Loucy (cell line): ENCODE results near the gene CDADC1.
"Not testable (repeated sequence)": the region's sequence is repeated elsewhere in the genome, so short reads cannot be mapped to it uniquely, and the experiment has no call there.

Source experiments
- H2AFZ ChIP-seq: fragments of 200-600 bp; sonication (generic); 2 replicates; pipeline ENCODE4 v1.6.0; 2016; ENCODE audit warnings: antibody characterized with exemption, mild to moderate bottlenecking, low read length, moderate library complexity
- H3F3A ChIP-seq: fragments of 200-600 bp; 2 replicates; pipeline ENCODE4 v1.6.0; 2016; ENCODE audit warnings: antibody characterized with exemption, low read depth, mild to moderate bottlenecking
- H3K27me3 ChIP-seq: fragments of 200-600 bp; sonication (generic); 2 replicates; pipeline ENCODE4 v1.6.1; 2014; ENCODE audit warnings: low read length, mild to moderate bottlenecking; ENCODE audit not compliant: insufficient read depth, poor library complexity, severe bottlenecking
- H3K36me3 ChIP-seq: fragments of 200-600 bp; sonication (generic); 2 replicates; pipeline ENCODE4 v1.6.1; 2016; ENCODE audit warnings: low read length; ENCODE audit not compliant: insufficient read depth
- H3K4me1 ChIP-seq: fragments of 200-600 bp; sonication (generic); 2 replicates; pipeline ENCODE4 v1.5.1; 2014; ENCODE audit warnings: low read length, mild to moderate bottlenecking; ENCODE audit not compliant: insufficient read depth, poor library complexity, severe bottlenecking
- H3K4me2 ChIP-seq: fragments of 200-600 bp; sonication (generic); 2 replicates; pipeline ENCODE4 v1.6.0; 2014; ENCODE audit warnings: antibody characterized with exemption, low read length, low read depth, mild to moderate bottlenecking; ENCODE audit not compliant: poor library complexity, severe bottlenecking
- H3K4me3 ChIP-seq: fragments of 200-600 bp; sonication (generic); 2 replicates; pipeline ENCODE4 v1.5.1; 2014; ENCODE audit warnings: low read length, mild to moderate bottlenecking, mixed read lengths; ENCODE audit not compliant: poor library complexity, severe bottlenecking
- H3K79me2 ChIP-seq: fragments of 200-600 bp; sonication (generic); 2 replicates; pipeline ENCODE4 v1.6.1; 2014; ENCODE audit warnings: low read length; ENCODE audit not compliant: insufficient read depth
- H3K9ac ChIP-seq: fragments of 200-600 bp; sonication (generic); 2 replicates; pipeline ENCODE4 v1.6.0; 2014; ENCODE audit warnings: mild to moderate bottlenecking, low read depth, low read length, moderate library complexity; ENCODE audit not compliant: poor library complexity, severe bottlenecking
- H3K9me2 ChIP-seq: fragments of 200-600 bp; sonication (generic); replicated peaks from 2 replicates; pipeline ENCODE4 v1.6.1; 2016; ENCODE audit warnings: low read depth, low read length, mixed read lengths
- H3K9me3 ChIP-seq: fragments of 200-600 bp; sonication (generic); 2 replicates; pipeline ENCODE4 v1.6.1; 2014; ENCODE audit warnings: mild to moderate bottlenecking, antibody characterized with exemption, low read length, low read depth; ENCODE audit not compliant: insufficient read depth
- H4K20me1 ChIP-seq: fragments of 200-600 bp; sonication (generic); 2 replicates; pipeline ENCODE4 v1.6.0; 2014; ENCODE audit warnings: antibody characterized with exemption, low read length, mild to moderate bottlenecking; ENCODE audit not compliant: insufficient read depth, poor library complexity, severe bottlenecking
- EZH2phosphoT487 ChIP-seq: fragments of 200-600 bp; IDR thresholded peaks from 2 replicates; pipeline ENCODE4 v1.6.1; 2018; ENCODE audit warnings: antibody characterized with exemption, mild to moderate bottlenecking, moderate library complexity, borderline replicate concordance
- TF ChIP-seq, protein P1 (sequence below): fragments of 200-600 bp; sonication (generic); conservative IDR thresholded peaks from 2 replicates; pipeline ENCODE4 v1.5.1; 2014; ENCODE audit warnings: mild to moderate bottlenecking, antibody characterized with exemption, low read length

The CDADC1 gene

GRCh38 chr13:49288458-49288857 is 40.7 kb downstream of the CDADC1 start:
- peaks cover 3% of the 10 kb centered on the region; the same call in 1 of the 2 replicates for H3K36me3 ChIP-seq
- no peak overlapping the region for H3K4me2 ChIP-seq
- H3K9ac ChIP-seq, result no peak overlapping the region
- no peaks in the 10 kb centered on the region for H3K9me2 ChIP-seq
- no peak overlapping the region for H2AFZ ChIP-seq
- TF ChIP-seq, protein P1, sequence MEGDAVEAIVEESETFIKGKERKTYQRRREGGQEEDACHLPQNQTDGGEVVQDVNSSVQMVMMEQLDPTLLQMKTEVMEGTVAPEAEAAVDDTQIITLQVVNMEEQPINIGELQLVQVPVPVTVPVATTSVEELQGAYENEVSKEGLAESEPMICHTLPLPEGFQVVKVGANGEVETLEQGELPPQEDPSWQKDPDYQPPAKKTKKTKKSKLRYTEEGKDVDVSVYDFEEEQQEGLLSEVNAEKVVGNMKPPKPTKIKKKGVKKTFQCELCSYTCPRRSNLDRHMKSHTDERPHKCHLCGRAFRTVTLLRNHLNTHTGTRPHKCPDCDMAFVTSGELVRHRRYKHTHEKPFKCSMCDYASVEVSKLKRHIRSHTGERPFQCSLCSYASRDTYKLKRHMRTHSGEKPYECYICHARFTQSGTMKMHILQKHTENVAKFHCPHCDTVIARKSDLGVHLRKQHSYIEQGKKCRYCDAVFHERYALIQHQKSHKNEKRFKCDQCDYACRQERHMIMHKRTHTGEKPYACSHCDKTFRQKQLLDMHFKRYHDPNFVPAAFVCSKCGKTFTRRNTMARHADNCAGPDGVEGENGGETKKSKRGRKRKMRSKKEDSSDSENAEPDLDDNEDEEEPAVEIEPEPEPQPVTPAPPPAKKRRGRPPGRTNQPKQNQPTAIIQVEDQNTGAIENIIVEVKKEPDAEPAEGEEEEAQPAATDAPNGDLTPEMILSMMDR, result no peak
- no peak for TF ChIP-seq EZH2phosphoT487
- H3K79me2 ChIP-seq, result no peaks in the 10 kb centered on the region
- H3K4me3 ChIP-seq, result no peak overlapping the region
- no peaks in the 10 kb centered on the region for H3K9me3 ChIP-seq
- no peaks in the 10 kb centered on the region for H3F3A ChIP-seq
- H3K4me1 ChIP-seq, result no peaks in the 10 kb centered on the region
- no peaks in the 10 kb centered on the region for H3K27me3 ChIP-seq
- H4K20me1 ChIP-seq, result no peaks in the 10 kb centered on the region

- no peaks in the 10 kb centered on the region for H4K20me1 ChIP-seq
- no peak overlapping the region for H3K4me2 ChIP-seq
- TF ChIP-seq EZH2phosphoT487, result no peak
- TF ChIP-seq, protein P1, result no peak
- H3K4me3 ChIP-seq, result no peak overlapping the region
- H2AFZ ChIP-seq, result no peak overlapping the region
- no peaks in the 10 kb centered on the region for H3K79me2 ChIP-seq
- H3K36me3 ChIP-seq, result peaks cover 3% of the 10 kb centered on the region; the same call in 1 of the 2 replicates
- no peaks in the 10 kb centered on the region for H3K9me2 ChIP-seq
- H3K27me3 ChIP-seq, result no peaks in the 10 kb centered on the region
- no peak overlapping the region for H3K9ac ChIP-seq
- no peaks in the 10 kb centered on the region for H3F3A ChIP-seq
- no peaks in the 10 kb centered on the region for H3K9me3 ChIP-seq
- no peaks in the 10 kb centered on the region for H3K4me1 ChIP-seq
These were observed 45.2 kb downstream of the CDADC1 start for GRCh38 chr13:49292742-49293486.

DNA sequence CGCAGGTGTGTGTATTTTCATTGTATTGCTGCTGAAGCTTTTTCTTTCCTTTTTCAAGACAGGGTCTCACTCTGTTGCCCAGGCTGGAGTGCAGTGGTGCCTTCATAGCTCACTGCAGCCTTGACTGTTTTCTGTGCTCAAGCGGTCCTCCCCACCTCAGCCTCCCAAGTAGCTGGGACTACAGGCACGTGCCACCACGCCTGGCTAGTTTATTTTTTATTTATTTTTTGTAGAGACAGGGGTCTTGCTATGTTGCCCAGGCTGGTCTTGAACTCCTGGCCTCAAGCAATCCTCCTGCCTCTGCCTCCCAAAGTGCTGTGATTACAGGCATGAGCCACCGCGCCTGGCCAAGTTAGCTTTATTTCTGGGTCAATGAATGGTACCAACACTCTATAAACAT is 47.0 kb downstream of the CDADC1 start:
- H3K9ac ChIP-seq, H3K36me3 ChIP-seq, H3F3A ChIP-seq, H4K20me1 ChIP-seq, H3K4me2 ChIP-seq, H3K27me3 ChIP-seq, H3K79me2 ChIP-seq, H3K9me2 ChIP-seq, H3K4me1 ChIP-seq, H3K9me3 ChIP-seq, H2AFZ ChIP-seq, H3K4me3 ChIP-seq: not testable (repeated sequence)

GRCh38 chr13:49295244-49295643 is 47.5 kb downstream of the CDADC1 start:
- Histone ChIP-seq H3F3A (no peaks in the 10 kb centered on the region), H4K20me1 (no peaks in the 10 kb centered on the region), H3K27me3 (no peaks in the 10 kb centered on the region), H3K9ac (no peak overlapping the region), H2AFZ (no peak overlapping the region), H3K4me2 (no peak overlapping the region), H3K9me3 (no peaks in the 10 kb centered on the region), H3K4me3 (no peak overlapping the region), H3K9me2 (no peaks in the 10 kb centered on the region), H3K79me2 (no peaks in the 10 kb centered on the region), H3K36me3 (peaks cover 3% of the 10 kb centered on the region; the same call in 1 of the 2 replicates), H3K4me1 (no peaks in the 10 kb centered on the region)
- TF ChIP-seq EZH2phosphoT487, result no peak
- TF ChIP-seq, protein P1, result no peak
